Chondrocyte (in vitro differentiated cells): Measurements from ENCODE around the gene UBL5. TPM values are rescaled to one million over a fixed set of nuclear protein-coding genes. Genes with fewer than 3 reads are reported as not detected.

ENCODE experiments used
- DNase-seq: peaks from one replicate; pipeline ENCODE4 v3.0.0; 2021; ENCODE audit warnings: mixed read lengths, low spot score
- H3K27ac Mint-ChIP-seq: one replicate; pipeline ENCODE4 v1.8.0; 2021; ENCODE audit warnings: mild to moderate bottlenecking, moderate library complexity, mixed read lengths; ENCODE audit not compliant: unreplicated experiment
- H3K27me3 Mint-ChIP-seq: 2 replicates; pipeline ENCODE4 v1.8.0; 2021; ENCODE audit warnings: low read depth, mixed read lengths
- H3K36me3 Mint-ChIP-seq: 2 replicates; pipeline ENCODE4 v1.8.0; 2021; ENCODE audit warnings: low read depth, mixed read lengths
- H3K4me1 Mint-ChIP-seq: 2 replicates; pipeline ENCODE4 v1.8.0; 2021; ENCODE audit warnings: low read depth, mild to moderate bottlenecking, mixed read lengths
- H3K4me3 Mint-ChIP-seq: one replicate; pipeline ENCODE4 v1.8.0; 2021; ENCODE audit warnings: mild to moderate bottlenecking, moderate library complexity, mixed read lengths; ENCODE audit not compliant: unreplicated experiment
- H3K9me3 Mint-ChIP-seq: 2 replicates; pipeline ENCODE4 v1.8.0; 2021; ENCODE audit warnings: low read depth, mixed read lengths
- CTCF ChIP-seq: fragments of 200-600 bp; sonication (generic); IDR thresholded peaks from 2 replicates; pipeline ENCODE4 v1.5.0; 2021; ENCODE audit warnings: antibody characterized with exemption, mild to moderate bottlenecking, moderate library complexity
- total RNA-seq: library from RNA; stranded (reverse); gene quantifications from 3 replicates; pipeline ENCODE4 v1.2.1, GENCODE V29; 2021

Gene UBL5
- total RNA-seq, 1 donor from 2014 or later, result 265 TPM

GRCh38 chr19:9857076-9857721 lies 29.5 kb downstream of the UBL5 start:
- H3K27me3 Mint-ChIP-seq, result no peaks in the 10 kb centered on the region
- no peak overlapping the region for H3K4me3 Mint-ChIP-seq
- TF ChIP-seq CTCF, result no peak
- peaks cover 13% of the 10 kb centered on the region for H3K36me3 Mint-ChIP-seq
- no peaks in the 10 kb centered on the region for H3K9me3 Mint-ChIP-seq
- no peak overlapping the region for H3K27ac Mint-ChIP-seq
- peaks cover 13% of the 10 kb centered on the region for H3K4me1 Mint-ChIP-seq
- no peak for DNase-seq

GRCh38 chr19:9857920-9858746 lies 30.4 kb downstream of the UBL5 start:
- H3K27me3 Mint-ChIP-seq, result no peaks in the 10 kb centered on the region
- H3K36me3 Mint-ChIP-seq, result peaks cover 13% of the 10 kb centered on the region
- H3K4me1 Mint-ChIP-seq, result peaks cover 7% of the 10 kb centered on the region
- no peaks in the 10 kb centered on the region for H3K9me3 Mint-ChIP-seq
- H3K4me3 Mint-ChIP-seq, result no peak overlapping the region
- H3K27ac Mint-ChIP-seq, result no peak overlapping the region
- no peak for TF ChIP-seq CTCF
- no peak for DNase-seq

- Mint-ChIP-seq H3K36me3 (peaks cover 13% of the 10 kb centered on the region), H3K4me3 (no peak overlapping the region), H3K27me3 (no peaks in the 10 kb centered on the region), H3K4me1 (peaks cover under 1% of the 10 kb centered on the region), H3K27ac (no peak overlapping the region), H3K9me3 (no peaks in the 10 kb centered on the region)
- no peak for TF ChIP-seq CTCF
- DNase-seq, result no peak
Measured at GRCh38 chr19:9858766-9859165, 31.0 kb downstream of the UBL5 start.

- TF ChIP-seq CTCF, result no peak
- no peak overlapping the region for H3K27ac Mint-ChIP-seq
- no peaks in the 10 kb centered on the region for H3K4me1 Mint-ChIP-seq
- H3K4me3 Mint-ChIP-seq, result no peak overlapping the region
- no peak for DNase-seq
- no peaks in the 10 kb centered on the region for H3K9me3 Mint-ChIP-seq
- H3K27me3 Mint-ChIP-seq, result no peaks in the 10 kb centered on the region
- H3K36me3 Mint-ChIP-seq, result peaks cover 8% of the 10 kb centered on the region
Measured at GRCh38 chr19:9860407-9860806, 32.7 kb downstream of the UBL5 start.

GRCh38 chr19:9861503-9861902 lies 33.8 kb downstream of the UBL5 start:
- Mint-ChIP-seq H3K4me1 (no peaks in the 10 kb centered on the region), H3K27ac (no peak overlapping the region), H3K27me3 (no peaks in the 10 kb centered on the region), H3K36me3 (peaks cover 6% of the 10 kb centered on the region), H3K9me3 (no peaks in the 10 kb centered on the region), H3K4me3 (no peak overlapping the region)
- TF ChIP-seq CTCF, result no peak
- DNase-seq, result no peak
